ENCODE data around the gene FCSK. TPM values are rescaled to one million over a fixed set of nuclear protein-coding genes. Genes with fewer than 3 reads are reported as not detected.
"Not testable (repeated sequence)": the region's sequence is repeated elsewhere in the genome, so short reads cannot be mapped to it uniquely, and the experiment has no call there.

FCSK gene
- total and polyA plus RNA-seq, 2 of the 13 experiments (the other 11 are each of a cell fraction or from before 2014, with no cell fraction given), result 9.1 to 19.2 TPM

GRCh38 chr16:70412385-70412784 lies 42.0 kb upstream of the FCSK start (continued):
- TF ChIP-seq KLF15 (CRISPR knock-in tag; IDR thresholded peaks at IDR 0.05; ENCODE audit: borderline replicate concordance) (no peak), ZNF124 (CRISPR knock-in tag; IDR thresholded peaks at IDR 0.05) (no peak), ZNF143 (CRISPR knock-in tag; IDR thresholded peaks at IDR 0.05) (no peak), RXRA (CRISPR knock-in tag; IDR thresholded peaks at IDR 0.05) (peak; percentile 30; the same call in 1 of the 2 replicates), CC2D1A (CRISPR knock-in tag; IDR thresholded peaks at IDR 0.05) (no peak), ZNF484 (CRISPR knock-in tag; IDR thresholded peaks at IDR 0.05; ENCODE audit: borderline replicate concordance, low read depth) (no peak), MEIS2 (CRISPR knock-in tag; IDR thresholded peaks at IDR 0.05) (0 out of 2 replicates have a peak, but pooled peaks have one; percentile 26), REPIN1 (CRISPR knock-in tag; IDR thresholded peaks at IDR 0.05; ENCODE audit: borderline replicate concordance, low read depth) (no peak), ZFY (CRISPR knock-in tag; IDR thresholded peaks at IDR 0.05) (peak; percentile 21; the same call in 1 of the 2 replicates), ARNT (IDR thresholded peaks at IDR 0.05) (no peak), SP2 (CRISPR knock-in tag; IDR thresholded peaks at IDR 0.05) (no peak), NR2F6 (IDR thresholded peaks at IDR 0.05) (no peak), NR2F6 (CRISPR knock-in tag; IDR thresholded peaks at IDR 0.05) (peak; percentile 63; the same call in 1 of the 2 replicates), ZNF513 (CRISPR knock-in tag; conservative IDR thresholded peaks at IDR 0.05) (no peak), MNT (IDR thresholded peaks at IDR 0.05) (no peak), ZMYM3 (CRISPR knock-in tag; IDR thresholded peaks at IDR 0.05) (no peak)

- DNase-seq (ENCODE audit: low spot score); ATAC-seq; H4K20me1 ChIP-seq (ENCODE audit: insufficient read depth, low read length); FAIRE-seq; H3K4me3 ChIP-seq (replicated peaks in 1 of 3; ENCODE audit: insufficient read depth in 1 of 3, low read depth in 2 of 3, low read length in 3 of 3); CTCF ChIA-PET (ENCODE audit: low intra/inter-chr PET ratio, low total read pairs); H3K9ac ChIP-seq (ENCODE audit: insufficient read depth, low read depth, low read length); BruUV-seq (replicated peaks); H3K27me3 ChIP-seq (ENCODE audit: control insufficient read depth in 1 of 2, insufficient read depth in 2 of 2, low read length in 2 of 2); in situ Hi-C loops (cut with HindIII; ENCODE audit: extremely low pct_ligation_motif_present, low pct_unique_long_range_greater_than_20kb); intact Hi-C loops (cut with micrococcal nuclease; ENCODE audit: unreplicated experiment); H3K27ac ChIP-seq (ENCODE audit: extremely low read length, insufficient read depth, low read length); H2AFZ ChIP-seq (ENCODE audit: low read length); H3K9me3 ChIP-seq (ENCODE audit: low read length); H3K4me2 ChIP-seq (ENCODE audit: low read depth, low read length): not testable (repeated sequence)
- WGBS (ENCODE audit: low lambda C conversion rate), result 98% methylated on average over 5 of the region's 5 CpGs
- POLR2A ChIA-PET, result interaction anchor here (1.7 to 3.4 kb wide), 2 partner anchors 14 to 32 kb away, joined by 5 to 15 read pairs; no protein-coding TSS in a partner anchor
- Histone ChIP-seq H3K4me1 (ENCODE audit: insufficient read depth, low read length) (peaks cover 32% of the 10 kb centered on the region), H3K36me3 (replicated peaks in 1 of 2; ENCODE audit: control insufficient read depth in 1 of 2, insufficient read depth in 2 of 2, low read length in 2 of 2) (peaks cover 6 to 24% of the 10 kb centered on the region in 2 experiments), H3K79me2 (ENCODE audit: insufficient read depth, low read length) (peaks cover 38% of the 10 kb centered on the region)
Measured at GRCh38 chr16:70413572-70413971, 40.8 kb upstream of the FCSK start.

Data from HepG2 (cell line).